GM18873 (cell line): ENCODE results near the gene EPN3.
A peak's percentile ranks its signal among the peaks of the same experiment; 100 is the strongest.

Experiments
- ATAC-seq: cut with Tn5 transposase; IDR thresholded peaks from one replicate; pipeline ENCODE4 v1.9.1; 2021; ENCODE audit warnings: mild to moderate bottlenecking, moderate library complexity, moderate number of reproducible peaks; ENCODE audit not compliant: unreplicated experiment, low FRiP score

Gene EPN3

DNA sequence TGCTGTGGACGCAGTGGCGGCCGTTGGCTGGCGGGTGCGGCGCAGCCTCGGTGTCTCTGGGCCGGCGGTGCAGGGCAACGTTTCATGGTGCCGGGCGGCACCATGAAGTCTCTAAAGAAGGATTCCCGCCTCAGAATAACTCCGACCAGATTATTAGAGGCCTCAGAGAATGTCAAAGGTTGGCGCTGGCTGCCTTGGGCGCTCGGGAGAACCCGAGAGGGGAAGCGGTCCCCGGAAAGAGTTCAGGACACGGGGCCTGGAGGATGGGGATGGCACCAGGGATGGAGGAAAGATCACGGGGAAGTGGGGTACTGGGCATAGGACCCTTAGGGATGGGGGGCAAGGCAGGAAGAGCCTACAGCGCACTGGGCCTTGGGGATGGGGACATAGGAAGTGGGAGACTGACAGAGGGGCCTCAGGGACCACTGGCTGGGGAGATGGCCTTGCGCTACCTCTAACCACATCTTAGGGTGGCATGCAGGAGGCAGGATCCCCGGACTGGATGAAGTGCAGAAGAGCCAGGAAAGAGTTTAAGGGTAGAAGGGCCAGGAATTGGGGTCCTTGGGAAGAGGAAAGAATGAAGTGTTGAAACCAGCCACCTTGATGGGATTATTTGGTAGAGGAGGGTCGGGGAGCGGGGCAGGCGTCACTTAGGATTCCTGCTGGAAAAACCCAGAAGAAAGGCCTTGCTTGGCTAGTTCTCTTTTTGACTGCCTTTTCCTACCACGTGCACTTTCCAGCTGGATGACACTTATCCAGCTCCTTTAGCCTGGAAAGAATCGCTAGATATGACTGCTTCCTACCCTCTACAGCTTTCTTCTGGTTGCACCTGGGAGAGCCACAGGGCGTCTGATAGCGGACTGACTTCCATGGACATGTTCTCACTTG lies 23.7 kb upstream of the EPN3 start:
- no peak for ATAC-seq

DNA sequence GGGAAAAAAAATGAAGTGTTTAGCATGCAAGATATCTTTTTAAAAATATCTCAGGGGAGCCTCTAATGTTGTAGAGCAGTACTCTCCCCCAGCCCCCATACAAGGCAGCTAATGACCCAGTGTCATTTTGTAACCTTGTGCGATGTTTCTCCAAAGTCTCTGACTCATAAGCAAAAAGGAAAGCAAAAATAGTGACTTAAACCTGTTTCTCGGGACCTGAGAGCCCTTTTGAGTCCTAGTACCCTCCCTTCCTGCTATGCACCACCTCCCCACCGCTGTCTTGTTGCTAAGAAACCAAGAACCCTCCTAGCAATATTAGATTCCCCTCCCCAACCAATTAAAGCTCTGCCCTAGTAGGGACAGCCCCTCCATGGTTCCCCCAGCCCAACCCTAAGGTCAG lies 21.5 kb upstream of the EPN3 start:
- peak; percentile 87 for ATAC-seq

DNA sequence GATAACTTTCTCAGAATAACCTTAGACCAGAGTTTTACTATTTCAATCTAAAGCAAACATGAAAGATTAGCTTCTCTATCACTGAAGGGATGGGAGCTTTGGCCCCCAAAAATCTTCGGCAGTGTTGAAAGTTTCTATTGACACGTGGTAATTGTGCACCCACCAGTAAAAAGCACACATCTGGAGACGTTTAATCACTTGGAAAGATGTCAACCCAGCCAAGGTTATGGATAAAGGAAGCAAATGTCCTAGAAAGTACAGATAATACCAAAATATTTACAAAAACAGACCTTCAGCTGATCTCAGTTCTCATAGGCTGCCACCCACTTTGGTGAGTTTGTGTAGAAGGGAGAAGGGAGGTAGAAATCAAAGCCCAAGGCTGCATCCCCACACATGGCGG lies 19.0 kb upstream of the EPN3 start:
- ATAC-seq: no peak

DNA sequence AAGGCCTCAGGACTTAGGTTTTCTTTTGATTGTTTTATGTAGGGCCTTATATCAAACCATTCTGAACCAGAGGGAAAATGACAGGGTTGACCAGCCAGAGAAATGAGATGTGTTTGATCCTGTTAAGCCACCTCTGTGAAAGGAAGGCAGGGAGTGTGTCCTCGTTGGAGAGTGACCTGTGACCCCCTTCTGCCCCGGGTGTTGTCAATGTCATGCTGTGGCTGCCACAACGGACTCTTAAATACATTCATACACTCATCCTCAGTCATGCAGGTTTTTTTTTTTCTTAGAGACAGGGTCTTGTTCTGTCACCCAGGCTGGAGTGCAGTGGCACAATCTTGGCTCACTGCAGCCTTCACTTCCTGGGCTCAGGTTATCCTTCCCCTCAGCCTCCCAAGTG lies 18.1 kb upstream of the EPN3 start:
- no peak for ATAC-seq

DNA sequence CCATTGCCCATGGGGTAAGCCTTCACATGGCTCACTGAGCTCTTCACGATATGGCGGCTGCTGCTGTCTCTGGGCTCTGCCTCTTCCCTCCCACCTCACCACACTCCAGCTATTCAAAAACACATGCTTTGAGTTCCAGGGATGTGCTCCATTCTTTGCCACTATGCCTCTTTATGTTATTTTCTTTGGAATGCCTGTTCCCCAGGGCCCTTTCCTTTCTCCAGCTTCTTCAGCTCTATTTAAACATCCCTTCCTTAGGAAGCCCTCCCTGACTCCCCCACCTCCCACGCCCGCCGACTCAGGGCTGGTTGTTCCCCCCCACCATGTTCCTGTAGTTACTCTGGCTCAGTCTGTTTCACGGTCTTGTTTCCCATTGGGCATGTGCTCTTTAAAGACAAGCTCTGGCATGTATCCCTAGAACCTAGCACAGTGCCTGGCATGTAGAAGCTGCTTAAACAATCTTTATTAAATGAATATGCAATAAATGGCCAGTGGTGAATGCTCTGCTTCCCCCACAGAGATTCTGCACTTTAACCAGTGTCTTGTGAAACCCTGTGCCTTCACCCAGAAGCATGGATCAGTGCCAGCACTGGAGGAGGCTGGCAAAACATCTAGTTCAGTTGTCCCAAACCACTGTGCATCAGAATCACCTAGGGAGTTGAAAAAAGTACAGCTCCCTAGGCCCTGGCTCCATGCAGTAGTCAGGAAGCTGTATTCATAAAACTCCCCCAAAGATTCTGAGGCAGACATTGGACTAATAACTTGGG lies 17.4 kb upstream of the EPN3 start:
- no peak for ATAC-seq

DNA sequence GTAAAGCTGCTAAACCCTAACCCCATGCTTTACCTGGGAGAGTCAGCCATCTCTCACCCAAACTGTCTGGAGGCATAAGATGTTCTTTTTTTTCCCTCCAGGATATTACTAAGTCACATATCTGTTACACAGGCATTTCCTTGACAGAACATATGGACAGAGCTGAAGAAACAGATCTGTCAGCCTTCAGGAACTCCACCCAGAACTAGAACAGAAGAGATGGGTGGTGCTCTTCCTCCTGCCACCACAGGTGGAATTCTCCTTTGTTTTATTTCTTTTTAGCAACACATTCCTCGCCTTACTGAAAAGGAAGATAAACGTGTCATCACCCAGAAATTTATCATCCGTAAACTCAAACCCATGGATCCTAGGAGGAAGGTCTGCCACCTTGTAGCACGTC lies 15.5 kb upstream of the EPN3 start:
- no peak for ATAC-seq

DNA sequence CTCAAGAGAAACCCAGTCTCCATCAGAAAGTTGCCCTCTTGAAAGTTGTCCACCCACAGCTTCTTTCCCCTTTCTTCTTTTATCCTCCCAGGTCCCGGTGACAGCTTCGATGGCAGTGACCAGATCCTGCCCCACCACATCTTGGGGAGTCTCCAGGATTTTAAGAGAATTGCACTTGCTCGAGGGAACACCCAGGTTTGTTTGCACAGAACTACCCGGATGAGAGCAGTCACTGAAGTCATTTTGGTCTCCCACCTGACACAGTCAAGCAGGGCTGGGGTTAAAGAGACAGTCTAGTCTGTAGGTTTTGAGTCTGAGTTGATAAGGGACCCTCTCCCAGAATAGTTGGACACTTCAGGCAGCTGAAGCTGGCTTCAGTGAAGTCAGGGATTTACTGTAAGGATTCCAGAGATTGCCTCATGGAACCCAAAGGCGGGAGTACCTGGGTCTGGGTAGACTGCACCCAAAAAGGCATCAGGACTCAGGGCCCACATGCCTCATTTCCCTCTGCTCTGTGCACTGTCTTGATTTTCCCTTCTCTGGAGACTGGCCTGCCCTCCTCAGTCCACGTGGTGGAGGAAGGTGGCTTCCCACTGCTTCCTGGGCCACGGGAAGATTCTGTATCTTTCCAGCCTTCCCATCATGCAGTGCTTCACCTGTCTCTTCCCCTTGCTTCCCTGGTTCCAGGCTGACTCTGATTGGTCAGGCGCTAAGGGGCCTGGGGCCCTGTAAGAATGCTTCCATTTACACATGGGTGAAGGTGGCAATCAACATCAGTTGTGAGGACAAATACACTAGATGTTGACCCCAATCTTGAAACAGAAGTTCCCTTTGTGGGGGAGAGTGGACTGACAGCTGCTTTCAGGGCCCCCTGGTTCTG lies 14.8 kb upstream of the EPN3 start:
- no peak for ATAC-seq

DNA sequence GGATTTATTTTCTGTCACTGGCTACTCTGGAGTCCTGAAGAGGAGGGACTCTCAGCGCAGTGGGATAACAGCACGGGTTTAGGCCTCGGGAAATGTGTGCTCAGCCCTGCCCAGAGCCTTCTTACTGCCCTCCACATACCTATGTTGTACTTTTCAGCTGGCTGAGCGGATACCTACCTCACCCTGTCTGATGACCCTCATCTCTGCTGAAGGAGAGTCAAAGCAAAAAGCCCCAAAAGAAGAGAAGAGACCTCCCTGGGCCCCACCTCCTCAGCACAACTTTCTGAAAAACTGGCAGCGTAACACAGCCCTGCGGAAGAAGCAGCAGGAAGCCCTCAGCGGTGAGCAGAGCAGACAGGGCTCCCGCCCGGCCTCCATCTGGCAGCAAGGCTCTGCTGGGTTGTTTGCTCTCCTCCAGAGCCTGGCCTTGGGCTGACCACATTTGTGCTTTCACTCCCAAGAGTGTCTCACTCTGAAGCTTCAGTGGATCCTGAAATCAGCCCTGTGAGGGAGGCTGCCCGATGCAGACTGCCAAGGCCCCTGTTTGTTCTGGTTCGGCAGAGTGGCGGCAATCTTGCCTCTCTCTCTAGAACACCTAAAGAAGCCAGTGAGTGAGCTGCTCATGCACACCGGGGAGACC lies 14.0 kb upstream of the EPN3 start:
- ATAC-seq: no peak

DNA sequence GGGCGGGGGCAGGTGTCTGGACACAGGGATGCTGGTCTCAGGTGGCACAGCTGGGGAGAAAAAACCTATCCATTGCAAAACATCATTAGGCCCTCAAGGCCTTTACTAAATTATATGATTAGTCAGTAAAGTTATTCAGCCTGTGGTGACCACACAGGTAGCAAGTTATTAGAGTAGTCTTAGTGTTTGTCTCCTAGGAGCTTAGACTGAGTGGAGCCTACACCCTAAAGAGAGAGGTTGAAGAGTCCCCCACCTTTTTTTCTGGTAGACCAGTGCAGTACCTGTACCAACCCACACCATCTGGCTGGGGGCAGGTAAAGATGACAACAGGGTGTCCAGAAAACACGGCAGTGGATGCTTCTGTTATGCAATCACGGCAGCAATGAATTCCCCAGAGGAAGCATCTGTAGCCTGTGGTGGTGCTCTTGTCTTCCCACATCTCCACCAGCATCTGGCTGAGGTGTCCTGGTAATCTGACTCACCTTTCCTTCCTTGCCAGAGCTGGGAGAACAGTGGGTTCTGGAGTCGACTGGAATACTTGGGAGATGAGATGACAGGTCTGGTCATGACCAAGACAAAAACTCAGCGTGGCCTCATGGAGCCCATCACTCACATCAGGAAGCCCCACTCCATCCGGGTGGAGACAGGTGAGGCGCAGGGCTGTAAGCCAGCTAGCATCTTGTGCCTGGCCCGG lies 13.2 kb upstream of the EPN3 start:
- no peak for ATAC-seq

DNA sequence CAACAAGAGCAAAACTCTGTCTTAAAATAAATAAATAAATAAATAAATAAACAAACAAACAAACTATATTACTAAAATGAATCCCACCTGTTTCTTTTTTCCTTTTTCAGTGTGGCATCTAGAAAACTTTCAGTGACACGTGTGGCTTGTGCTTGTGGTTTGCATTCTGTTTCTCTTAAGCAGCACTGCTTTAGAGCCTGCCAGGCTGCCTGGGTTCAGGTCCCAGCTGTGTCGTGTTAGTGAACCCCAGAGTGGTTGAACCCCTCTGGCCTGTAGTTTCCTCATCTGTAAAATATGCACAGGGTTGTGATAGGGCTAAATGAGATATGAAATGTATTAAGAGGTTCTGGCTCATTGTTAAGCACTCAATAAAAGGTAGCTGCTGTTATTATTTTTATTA lies 12.1 kb upstream of the EPN3 start:
- no peak for ATAC-seq

DNA sequence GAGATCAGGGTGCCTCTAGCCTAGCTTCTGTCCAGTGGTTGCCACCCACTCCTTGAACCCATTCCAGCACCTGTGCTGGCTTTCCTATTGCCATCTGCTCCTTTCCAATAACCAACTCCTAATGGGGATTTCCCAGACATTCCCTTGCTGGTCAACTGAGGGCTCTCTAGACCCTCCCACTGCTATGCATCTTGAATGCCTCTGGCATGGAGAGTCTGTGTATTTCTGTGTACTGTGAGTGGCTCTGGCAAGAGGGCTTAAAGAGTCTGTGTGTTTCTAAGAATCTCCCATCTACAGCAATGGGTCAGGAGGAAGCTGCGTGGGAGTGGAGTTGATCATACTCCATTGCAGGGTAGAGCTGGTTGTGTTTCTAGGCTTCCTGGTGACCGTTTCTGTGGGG lies 11.0 kb upstream of the EPN3 start:
- ATAC-seq: no peak

DNA sequence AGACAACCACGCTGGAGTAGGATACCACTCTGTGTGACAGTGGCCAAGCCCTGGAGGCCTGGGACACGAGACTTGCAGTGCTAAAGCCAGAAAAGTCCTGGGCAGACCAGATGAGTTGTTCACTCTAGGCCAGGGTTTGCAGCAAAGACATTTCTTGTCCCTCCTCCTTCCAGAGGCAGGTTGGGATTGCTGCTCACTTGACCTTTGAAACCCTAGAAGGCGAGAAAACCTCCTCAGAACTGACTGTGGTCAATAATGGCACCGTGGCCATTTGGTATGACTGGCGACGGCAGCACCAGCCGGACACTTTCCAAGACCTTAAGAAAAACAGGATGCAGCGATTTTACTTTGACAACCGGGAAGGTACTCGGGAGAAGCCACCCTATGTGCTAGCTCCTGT lies 9.8 kb upstream of the EPN3 start:
- ATAC-seq: no peak

DNA sequence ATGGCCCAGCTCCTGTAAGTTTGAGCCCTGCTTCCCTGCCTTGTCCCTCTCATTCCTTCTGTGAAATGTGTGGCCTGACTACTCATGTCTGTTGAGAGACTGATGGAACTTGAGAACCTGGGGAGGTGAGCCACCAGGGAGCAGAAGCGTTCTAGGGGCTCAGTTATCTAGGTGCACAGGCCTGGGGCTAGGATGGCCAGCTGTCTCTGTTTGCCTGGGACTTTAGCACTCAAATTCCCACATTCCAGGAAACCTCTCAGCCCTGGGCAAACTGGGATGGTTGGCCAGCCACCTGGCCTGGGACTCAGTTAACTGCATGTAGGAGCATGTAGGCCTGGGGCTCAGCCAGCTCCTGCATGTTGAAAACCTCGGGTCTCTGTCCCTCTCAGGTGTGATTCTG lies 9.3 kb upstream of the EPN3 start:
- no peak for ATAC-seq

DNA sequence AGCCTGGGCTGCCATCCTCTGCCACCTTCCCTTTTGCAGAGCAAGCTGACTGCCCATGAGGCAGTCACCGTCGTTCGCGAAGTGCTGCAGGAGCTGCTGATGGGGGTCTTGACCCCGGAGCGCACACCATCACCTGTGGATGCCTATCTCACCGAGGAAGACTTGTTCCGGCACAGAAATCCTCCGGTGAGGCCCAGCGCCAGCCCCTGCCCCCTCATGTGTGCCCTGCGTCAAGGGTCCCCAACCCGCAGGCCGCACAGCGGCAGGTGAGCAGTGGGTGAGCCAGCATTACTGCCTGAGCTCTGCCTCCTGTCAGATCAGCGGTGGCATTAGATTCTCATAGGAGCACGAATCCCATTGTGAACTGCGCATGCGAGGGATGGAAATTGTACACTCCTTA lies 7.7 kb upstream of the EPN3 start:
- ATAC-seq: no peak

DNA sequence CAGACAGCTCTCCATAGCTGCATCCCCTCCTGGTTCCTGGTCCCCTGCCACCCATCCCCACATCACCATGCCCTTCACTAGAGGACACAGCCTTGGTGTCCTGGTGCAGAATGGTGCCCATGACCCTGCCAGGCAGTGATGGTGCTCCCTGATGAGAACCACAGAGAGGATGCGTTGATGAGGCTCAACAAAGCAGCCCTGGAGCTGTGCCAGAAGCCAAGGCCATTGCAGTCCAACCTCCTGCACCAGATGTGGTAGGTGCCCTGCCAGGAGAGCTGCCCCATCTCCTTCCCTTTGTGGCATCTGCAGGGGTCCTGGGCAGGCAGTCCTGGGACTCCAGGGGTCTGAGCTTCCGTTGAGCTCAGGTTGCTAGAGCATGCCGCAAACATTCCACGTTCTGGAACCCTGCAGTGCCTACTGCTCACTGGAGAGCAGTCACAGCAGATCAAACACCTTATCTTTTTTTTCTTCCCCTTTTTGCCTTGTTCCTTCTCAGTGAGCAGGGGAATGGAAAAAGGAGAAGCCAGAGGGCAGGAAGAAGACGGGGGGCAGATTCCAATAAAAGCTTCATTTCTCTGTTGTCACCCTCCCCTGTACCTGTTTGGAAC lies 5.3 kb upstream of the EPN3 start:
- ATAC-seq: no peak

DNA sequence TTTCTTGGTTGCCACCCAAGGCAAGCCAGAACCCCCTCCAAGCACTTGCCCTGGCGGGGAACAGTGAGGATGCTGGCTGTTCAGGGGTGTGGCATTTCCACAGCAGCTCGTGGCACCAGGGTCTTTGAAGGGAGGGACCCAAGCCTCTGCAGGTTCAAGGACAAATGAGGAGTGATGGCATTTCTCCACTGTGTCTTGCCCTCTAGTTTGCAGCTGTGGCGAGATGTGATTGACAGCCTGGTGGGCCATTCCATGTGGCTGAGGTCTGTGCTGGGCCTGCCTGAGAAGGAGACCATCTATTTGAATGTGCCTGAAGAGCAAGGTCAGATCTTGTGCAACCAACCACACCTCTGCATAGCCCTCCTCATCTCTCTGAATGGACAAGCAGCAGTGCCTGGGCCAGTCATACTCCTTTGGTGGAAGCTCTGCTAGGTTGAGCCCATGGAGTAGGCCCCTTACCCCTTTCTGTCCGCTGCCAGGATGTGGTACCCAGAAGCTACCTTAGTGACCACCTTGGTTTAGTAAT lies 4.5 kb upstream of the EPN3 start:
- ATAC-seq: no peak

DNA sequence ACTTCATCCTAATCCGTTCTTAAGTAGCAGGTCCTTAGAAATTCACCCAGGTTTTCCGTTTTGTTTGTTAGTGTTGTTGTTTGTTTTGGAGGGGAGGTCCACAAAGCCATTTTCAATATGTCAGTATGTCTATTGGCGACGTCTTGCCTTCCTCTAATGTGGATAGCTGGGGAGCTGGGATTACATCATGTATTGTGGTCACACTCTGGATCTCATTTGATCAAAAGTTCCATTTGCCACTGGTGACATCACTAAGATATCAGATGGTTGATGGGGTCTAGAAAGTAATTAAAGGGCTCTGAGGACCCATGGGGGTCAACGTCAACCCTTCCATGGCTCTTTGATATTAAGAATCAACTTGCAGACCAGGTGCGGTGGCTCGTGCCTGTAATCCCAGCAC lies 2.7 kb upstream of the EPN3 start:
- ATAC-seq: no peak

DNA sequence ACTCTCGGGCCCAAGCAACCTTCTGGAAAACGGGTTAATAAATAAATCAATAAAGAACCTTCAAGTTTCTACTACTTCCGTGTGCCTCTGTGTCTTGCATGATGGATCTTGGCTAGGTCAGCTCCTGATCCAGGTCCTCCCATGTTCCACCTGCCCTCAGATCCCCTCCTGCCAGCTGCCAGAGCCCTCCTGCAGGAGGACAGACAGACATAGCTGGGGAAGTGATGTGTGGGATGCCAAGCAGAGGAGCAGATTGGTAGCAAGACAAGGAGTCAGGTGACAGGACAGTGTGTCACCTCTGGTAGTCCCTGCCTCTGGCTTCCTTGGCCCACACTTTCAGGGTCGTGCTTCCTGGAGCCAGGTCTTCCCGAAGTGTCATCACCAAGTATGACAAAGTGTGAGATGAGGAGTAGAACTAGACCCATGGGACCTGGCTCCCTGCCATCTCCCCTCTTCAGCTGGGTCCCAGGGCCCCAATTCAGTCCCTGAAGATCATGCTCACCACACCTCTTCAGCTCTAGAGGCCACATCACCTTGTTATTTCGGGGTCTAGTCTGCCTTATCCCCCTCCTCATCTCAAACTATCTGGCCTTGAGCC lies 1.0 kb upstream of the EPN3 start:
- no peak for ATAC-seq

DNA sequence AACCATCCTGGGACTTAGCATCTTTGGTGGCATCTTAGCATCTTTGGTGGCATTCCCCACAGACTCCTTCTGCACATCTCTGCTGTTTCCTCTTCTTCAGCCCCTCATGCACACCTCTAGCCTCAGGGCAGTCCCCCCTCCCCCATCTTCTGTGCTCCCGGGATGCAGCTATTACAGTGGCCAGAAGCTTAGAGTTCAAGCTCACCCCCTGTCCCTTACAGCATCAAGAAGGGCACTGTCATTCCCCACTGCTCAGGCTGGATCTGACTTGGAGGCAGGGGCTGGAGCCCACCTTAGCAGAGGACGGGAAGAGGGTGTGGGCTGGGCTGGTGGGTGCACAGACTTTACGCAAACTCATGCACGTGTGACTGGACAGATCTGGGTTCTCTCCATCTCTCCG lies 650 bp downstream of the EPN3 start:
- ATAC-seq: no peak
